Measurements from ENCODE around the gene TTLL6. TPM values are rescaled to one million over a fixed set of nuclear protein-coding genes. Genes with fewer than 3 reads are reported as not detected.

The TTLL6 gene
- total and polyA plus RNA-seq, 4 donors = 0.02 to 0.08 TPM; not detected in 2

GRCh38 chr17:48773245-48773644, 43.8 kb downstream of the TTLL6 start:
- TF ChIP-seq RAD21 (IDR thresholded peaks at IDR 0.05) (no peak), RXRA (IDR thresholded peaks at IDR 0.05) (no peak), TAF1 (conservative IDR thresholded peaks at IDR 0.05) (no peak), REST (IDR thresholded peaks at IDR 0.05) (no peak)
- DNase-seq (ENCODE audit: low spot score) = no peak
- Histone ChIP-seq H3K27me3 (ENCODE audit: control insufficient read depth in 4 of 4, insufficient read depth in 4 of 4, low read length in 3 of 4) (peaks cover 0 to 6% (median 0%) of the 10 kb centered on the region in 4 donors), H3K9ac (ENCODE audit: low read depth in 1 of 2, low read length in 2 of 2) (no peak overlapping the region), H3K4me1 (ENCODE audit: control insufficient read depth in 4 of 4, insufficient read depth in 4 of 4, low read length in 3 of 4) (no peaks in the 10 kb centered on the region), H3K4me3 (ENCODE audit: low read depth in 1 of 3, low read length in 3 of 3) (no peak overlapping the region), H3K36me3 (ENCODE audit: control insufficient read depth in 4 of 4, insufficient read depth in 3 of 4, low read depth in 1 of 4, low read length in 3 of 4) (no peaks in the 10 kb centered on the region), H3K9me3 (ENCODE audit: control insufficient read depth in 4 of 4, low read length in 3 of 4) (peaks cover 0 to 1% (median 0%) of the 10 kb centered on the region in 4 donors), H3K27ac (ENCODE audit: low read depth in 1 of 2, low read length in 2 of 2) (no peak overlapping the region)
- 88% methylated on average over 3 of the region's 3 CpGs for WGBS

DNA sequence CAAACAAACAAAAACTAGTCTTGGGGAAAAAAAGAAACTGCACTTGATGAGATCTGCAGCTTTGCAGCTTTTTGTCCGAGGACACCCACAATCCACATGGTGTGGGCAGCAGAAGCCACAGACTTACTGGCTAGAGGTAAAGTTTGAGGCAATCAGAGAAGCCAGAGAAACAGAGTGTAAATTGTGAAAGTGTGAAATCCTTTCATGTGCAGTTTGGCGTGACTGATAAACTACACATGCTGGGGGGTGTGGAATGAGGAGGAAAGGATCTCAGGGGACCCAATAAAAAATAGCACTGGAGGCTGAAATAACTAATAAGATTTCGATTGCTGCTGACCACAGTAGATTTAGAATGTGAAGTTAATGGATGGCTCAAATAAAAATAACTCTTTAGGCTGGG, 46.1 kb downstream of the TTLL6 start:
- no peak overlapping the region for H3K27ac ChIP-seq (ENCODE audit: low read depth in 1 of 2, low read length in 2 of 2)
- TF ChIP-seq NR2F2 (IDR thresholded peaks at IDR 0.05) = no peak
- TF ChIP-seq GABPA (IDR thresholded peaks at IDR 0.05 in 1 of 2, conservative IDR thresholded peaks at IDR 0.05 in 1 of 2) = no peak
- TF ChIP-seq YY1 (IDR thresholded peaks at IDR 0.05) = no peak
- TF ChIP-seq SP1 (IDR thresholded peaks at IDR 0.05) = no peak
- no peak for TF ChIP-seq RAD21 (IDR thresholded peaks at IDR 0.05)
- TF ChIP-seq MAX (IDR thresholded peaks at IDR 0.05) = no peak
- no peak for TF ChIP-seq REST (IDR thresholded peaks at IDR 0.05)
- no peak for TF ChIP-seq HNF4G (IDR thresholded peaks at IDR 0.05)
- no peak for TF ChIP-seq EGR1 (IDR thresholded peaks at IDR 0.05; ENCODE audit: low read depth in 2 of 2)
- TF ChIP-seq CTCF (IDR thresholded peaks at IDR 0.05; ENCODE audit: low read depth, low read length, missing input control) = no peak
- TF ChIP-seq FOXA1 (IDR thresholded peaks at IDR 0.05) = no peak
- TF ChIP-seq TAF1 (conservative IDR thresholded peaks at IDR 0.05) = no peak
- TF ChIP-seq, protein P1, sequence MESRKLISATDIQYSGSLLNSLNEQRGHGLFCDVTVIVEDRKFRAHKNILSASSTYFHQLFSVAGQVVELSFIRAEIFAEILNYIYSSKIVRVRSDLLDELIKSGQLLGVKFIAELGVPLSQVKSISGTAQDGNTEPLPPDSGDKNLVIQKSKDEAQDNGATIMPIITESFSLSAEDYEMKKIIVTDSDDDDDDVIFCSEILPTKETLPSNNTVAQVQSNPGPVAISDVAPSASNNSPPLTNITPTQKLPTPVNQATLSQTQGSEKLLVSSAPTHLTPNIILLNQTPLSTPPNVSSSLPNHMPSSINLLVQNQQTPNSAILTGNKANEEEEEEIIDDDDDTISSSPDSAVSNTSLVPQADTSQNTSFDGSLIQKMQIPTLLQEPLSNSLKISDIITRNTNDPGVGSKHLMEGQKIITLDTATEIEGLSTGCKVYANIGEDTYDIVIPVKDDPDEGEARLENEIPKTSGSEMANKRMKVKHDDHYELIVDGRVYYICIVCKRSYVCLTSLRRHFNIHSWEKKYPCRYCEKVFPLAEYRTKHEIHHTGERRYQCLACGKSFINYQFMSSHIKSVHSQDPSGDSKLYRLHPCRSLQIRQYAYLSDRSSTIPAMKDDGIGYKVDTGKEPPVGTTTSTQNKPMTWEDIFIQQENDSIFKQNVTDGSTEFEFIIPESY (IDR thresholded peaks at IDR 0.05) = no peak
- no peak for TF ChIP-seq ATF3 (IDR thresholded peaks at IDR 0.05)
- TF ChIP-seq JUND (IDR thresholded peaks at IDR 0.05) = no peak
- TF ChIP-seq FOXA2 (IDR thresholded peaks at IDR 0.05) = no peak
- H3K9me3 ChIP-seq (ENCODE audit: control insufficient read depth in 4 of 4, low read length in 3 of 4) = no peaks in the 10 kb centered on the region
- H3K4me3 ChIP-seq (ENCODE audit: low read depth in 1 of 3, low read length in 3 of 3) = no peak overlapping the region
- no peak overlapping the region for H3K9ac ChIP-seq (ENCODE audit: low read depth in 1 of 2, low read length in 2 of 2)
- no peak for DNase-seq (ENCODE audit: low spot score)
- H3K4me1 ChIP-seq (ENCODE audit: control insufficient read depth in 4 of 4, insufficient read depth in 4 of 4, low read length in 3 of 4) = no peaks in the 10 kb centered on the region
- H3K27me3 ChIP-seq (ENCODE audit: control insufficient read depth in 4 of 4, insufficient read depth in 4 of 4, low read length in 3 of 4) = peaks cover 0 to 6% (median 0%) of the 10 kb centered on the region in 4 donors
- WGBS = 68% methylated on average over 3 of the region's 3 CpGs
- H3K36me3 ChIP-seq (ENCODE audit: control insufficient read depth in 4 of 4, insufficient read depth in 3 of 4, low read depth in 1 of 4, low read length in 3 of 4) = no peaks in the 10 kb centered on the region
